OCI-LY7 (cell line): ENCODE measurements around the gene NRDC. TPM values are rescaled to one million over a fixed set of nuclear protein-coding genes. Genes with fewer than 3 reads are reported as not detected.

Source experiments
- BruUV-seq: library from RNA; stranded (reverse); fragments of 400-500 nt; replicated peaks from 2 replicates; lab custom pipeline; 2021; lab: Mats Ljungman, UMichigan
- CTCF ChIA-PET: fragments of 300-600 bp; sonication (Branson Sonifier 250); formaldehyde crosslinking; loops from one replicate; lab custom pipeline; 2022; ENCODE audit warnings: antibody characterized with exemption; ENCODE audit not compliant: unreplicated experiment; lab: Charles Lee
- POLR2A ChIA-PET: fragments of 300-600 bp; sonication (Branson Sonifier 250); formaldehyde crosslinking; loops from one replicate; lab custom pipeline; 2022; ENCODE audit warnings: antibody characterized with exemption; lab: Charles Lee
- DNase-seq: peaks from one replicate; pipeline ENCODE4 v3.0.0-alpha.2; 2015; ENCODE audit warnings: low spot score
- H2AFZ ChIP-seq: fragments of 200-600 bp; sonication (generic), shearing (Covaris generic); 2 replicates; pipeline ENCODE4 v1.6.1; 2014; ENCODE audit warnings: mild to moderate bottlenecking, antibody characterized with exemption, low read length, moderate library complexity
- H3K27ac ChIP-seq: fragments of 200-600 bp; sonication (generic); 2 replicates; pipeline ENCODE4 v1.5.1; 2014; ENCODE audit warnings: mixed run types, low read depth, mild to moderate bottlenecking, moderate library complexity, low read length, inconsistent platforms; ENCODE audit not compliant: poor library complexity, severe bottlenecking
- H3K36me3 ChIP-seq: fragments of 200-600 bp; sonication (generic); 2 replicates; pipeline ENCODE4 v1.6.1; 2014; ENCODE audit warnings: mild to moderate bottlenecking, antibody characterized with exemption, low read length, moderate library complexity, mixed read lengths; ENCODE audit not compliant: insufficient read depth
- H3K4me1 ChIP-seq: fragments of 200-600 bp; sonication (generic); 2 replicates; pipeline ENCODE4 v1.5.1; 2014; ENCODE audit warnings: mild to moderate bottlenecking, low read length; ENCODE audit not compliant: insufficient read depth, poor library complexity, severe bottlenecking
- H3K4me2 ChIP-seq: fragments of 200-600 bp; sonication (generic); 2 replicates; pipeline ENCODE4 v1.6.1; 2014; ENCODE audit warnings: mild to moderate bottlenecking, low read length
- H3K4me3 ChIP-seq: fragments of 200-600 bp; sonication (generic); 2 replicates; pipeline ENCODE4 v1.5.1; 2014; ENCODE audit warnings: mild to moderate bottlenecking, low read depth, low read length; ENCODE audit not compliant: poor library complexity, severe bottlenecking
- H3K79me2 ChIP-seq: fragments of 200-600 bp; sonication (generic); 2 replicates; pipeline ENCODE4 v1.6.1; 2016; ENCODE audit warnings: low read depth, mild to moderate bottlenecking, low read length, moderate library complexity, mixed read lengths; ENCODE audit not compliant: insufficient read depth
- H3K9me2 ChIP-seq: fragments of 200-600 bp; sonication (generic); 2 replicates; pipeline ENCODE4 v1.6.1; 2016; ENCODE audit warnings: mild to moderate bottlenecking, low read length, mixed read lengths; ENCODE audit not compliant: insufficient read depth
- H3K9me3 ChIP-seq: fragments of 200-600 bp; sonication (generic); 2 replicates; pipeline ENCODE4 v1.6.1; 2014; ENCODE audit warnings: mild to moderate bottlenecking, mixed run types, low read length, mixed read lengths
- H4K20me1 ChIP-seq: fragments of 200-600 bp; sonication (generic); 2 replicates; pipeline ENCODE4 v1.6.1; 2014; ENCODE audit warnings: mild to moderate bottlenecking, antibody characterized with exemption, low read length, moderate library complexity, mixed read lengths; ENCODE audit not compliant: insufficient read depth
- CTCF ChIP-seq: fragments of 200-600 bp; sonication (generic); conservative IDR thresholded peaks from 2 replicates; pipeline ENCODE4 v1.5.1; 2014; ENCODE audit warnings: mild to moderate bottlenecking, antibody characterized with exemption, low read length, moderate library complexity, mixed read lengths
- EZH2phosphoT487 ChIP-seq: fragments of 200-600 bp; sonication (generic); IDR thresholded peaks from 2 replicates; pipeline ENCODE4 v1.6.1; 2018; ENCODE audit warnings: low read depth, borderline replicate concordance, mild to moderate bottlenecking, mixed run types, antibody characterized with exemption, low read length, moderate library complexity, mixed read lengths
- intact Hi-C: fragments of 100-400 bp; cut with micrococcal nuclease; formaldehyde crosslinking; loops from one replicate; pipeline ENCODE4 v1.10.0; 2022; ENCODE audit not compliant: unreplicated experiment
- total RNA-seq, 2 experiments: library from RNA; depleted of rRNA in 1 of 2; stranded (reverse); fragments of >200 nt in 1 of 2; shearing (Covaris generic) in 1 of 2; gene quantifications; 2 replicates each; pipeline ENCODE4 v1.2.3, GENCODE V29; 2014 to 2022

Gene NRDC
- total RNA-seq, 2 experiments from 2014 or later = 48.0 to 162 TPM

GRCh38 chr1:51908499-51908898, 30.0 kb upstream of the NRDC start:
- POLR2A ChIA-PET = no interaction called here
- intact Hi-C loops = no loop called here
- CTCF ChIA-PET = no interaction called here
- no peak overlapping the region for H3K4me3 ChIP-seq
- no peaks in the 10 kb centered on the region for H3K36me3 ChIP-seq
- no peak for DNase-seq
- TF ChIP-seq EZH2phosphoT487 (no peak), CTCF (no peak)
- no peak overlapping the region for H3K4me2 ChIP-seq
- no peaks in the 10 kb centered on the region for H3K9me3 ChIP-seq
- H3K9me2 ChIP-seq = no peaks in the 10 kb centered on the region
- peaks cover 5% of the 10 kb centered on the region for H3K4me1 ChIP-seq
- no peaks in the 10 kb centered on the region for H3K79me2 ChIP-seq
- H4K20me1 ChIP-seq = no peaks in the 10 kb centered on the region
- no peak overlapping the region for H2AFZ ChIP-seq
- no peak overlapping the region for H3K27ac ChIP-seq
- no TSS peak for BruUV-seq

- Histone ChIP-seq H3K4me1 (peaks cover 5% of the 10 kb centered on the region), H3K36me3 (no peaks in the 10 kb centered on the region), H4K20me1 (no peaks in the 10 kb centered on the region), H3K79me2 (no peaks in the 10 kb centered on the region), H3K9me3 (no peaks in the 10 kb centered on the region), H3K9me2 (no peaks in the 10 kb centered on the region), H3K27ac (no peak overlapping the region), H3K4me3 (no peak overlapping the region), H2AFZ (no peak overlapping the region), H3K4me2 (no peak overlapping the region)
- intact Hi-C loops = no loop called here
- no peak for DNase-seq
- ChIA-PET POLR2A (interaction anchor here (0.7 kb wide), 1 partner anchor 186 kb away, joined by 6 read pairs; no protein-coding TSS in a partner anchor), CTCF (interaction anchor here (0.5 kb wide), 1 partner anchor 798 kb away, joined by 3 read pairs; no protein-coding TSS in a partner anchor)
- TF ChIP-seq EZH2phosphoT487 (no peak), CTCF (no peak)
- BruUV-seq = no TSS peak
These were observed 28.7 kb upstream of the NRDC start for GRCh38 chr1:51907079-51907702.

GRCh38 chr1:51906306-51907078, 28.0 kb upstream of the NRDC start:
- Histone ChIP-seq H3K79me2 (no peaks in the 10 kb centered on the region), H3K9me2 (no peaks in the 10 kb centered on the region), H3K9me3 (no peaks in the 10 kb centered on the region), H2AFZ (no peak overlapping the region), H4K20me1 (no peaks in the 10 kb centered on the region), H3K4me3 (no peak overlapping the region), H3K27ac (no peak overlapping the region), H3K36me3 (no peaks in the 10 kb centered on the region), H3K4me2 (no peak overlapping the region), H3K4me1 (peaks cover 5% of the 10 kb centered on the region)
- intact Hi-C loops = no loop called here
- ChIA-PET CTCF (interaction anchor here (0.5 kb wide), 1 partner anchor 799 kb away, joined by 3 read pairs; no protein-coding TSS in a partner anchor), POLR2A (no interaction called here)
- BruUV-seq = no TSS peak
- TF ChIP-seq CTCF (no peak), EZH2phosphoT487 (no peak)
- no peak for DNase-seq
